BLaER1 (cell line): ENCODE measurements around the gene MRPS6.

Source experiments
- H3K27ac ChIP-seq: shearing (Covaris generic); formaldehyde crosslinking; 2 replicates; pipeline ENCODE4 v1.8.1; 2022
- H3K27me3 ChIP-seq: shearing (Covaris generic); formaldehyde crosslinking; 2 replicates; pipeline ENCODE4 v1.8.1; 2022
- H3K36me3 ChIP-seq: shearing (Covaris generic); formaldehyde crosslinking; 2 replicates; pipeline ENCODE4 v1.8.1; 2022
- H3K4me1 ChIP-seq: shearing (Covaris generic); formaldehyde crosslinking; 2 replicates; pipeline ENCODE4 v1.8.1; 2022
- H3K4me2 ChIP-seq: shearing (Covaris generic); formaldehyde crosslinking; 2 replicates; pipeline ENCODE4 v1.8.1; 2022
- H3K4me3 ChIP-seq: shearing (Covaris generic); formaldehyde crosslinking; 2 replicates; pipeline ENCODE4 v1.8.1; 2022
- H3K9ac ChIP-seq: shearing (Covaris generic); formaldehyde crosslinking; 2 replicates; pipeline ENCODE4 v1.8.1; 2022
- H3K9me3 ChIP-seq: shearing (Covaris generic); formaldehyde crosslinking; 2 replicates; pipeline ENCODE4 v1.8.1; 2022
- H4K20me1 ChIP-seq: shearing (Covaris generic); formaldehyde crosslinking; 2 replicates; pipeline ENCODE4 v1.8.1; 2022
- Cebpa-rat ChIP-seq: shearing (Covaris generic); IDR thresholded peaks from 2 replicates; pipeline ENCODE4 v1.8.1; 2022

MRPS6 gene

DNA sequence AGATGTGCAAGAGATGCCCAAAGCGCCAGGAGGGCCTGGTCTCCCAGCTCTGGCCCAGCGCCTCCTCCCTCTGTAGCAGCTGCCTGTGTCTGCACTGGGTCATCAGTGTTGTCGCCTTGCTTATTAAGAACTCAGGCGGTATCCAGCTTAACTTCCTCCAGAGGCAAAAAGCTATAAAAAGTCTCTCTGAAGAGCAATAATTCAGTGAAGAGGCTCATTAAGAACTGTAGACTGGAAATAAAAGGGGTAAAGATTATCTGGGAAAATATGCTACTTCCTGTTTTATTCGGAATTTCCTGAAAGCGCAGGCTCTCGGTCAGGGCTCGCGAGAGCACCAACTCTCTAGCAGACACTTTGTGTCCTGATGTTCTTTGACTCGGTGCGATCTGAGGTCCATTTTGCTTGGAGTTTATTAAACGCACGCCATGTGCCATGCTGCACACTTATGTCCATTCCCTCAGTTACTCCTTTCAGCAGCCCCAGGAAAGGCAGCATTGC lies 70.4 kb downstream of the MRPS6 start:
- Histone ChIP-seq H3K27ac (no peak overlapping the region), H3K4me2 (no peak overlapping the region), H3K4me1 (no peaks in the 10 kb centered on the region), H3K27me3 (no peaks in the 10 kb centered on the region), H3K9ac (no peak overlapping the region), H4K20me1 (peaks cover 15% of the 10 kb centered on the region; the same call in 1 of the 2 replicates), H3K4me3 (no peak overlapping the region), H3K9me3 (peaks cover 58% of the 10 kb centered on the region), H3K36me3 (peaks cover 73% of the 10 kb centered on the region)
- TF ChIP-seq Cebpa-rat = no peak

DNA sequence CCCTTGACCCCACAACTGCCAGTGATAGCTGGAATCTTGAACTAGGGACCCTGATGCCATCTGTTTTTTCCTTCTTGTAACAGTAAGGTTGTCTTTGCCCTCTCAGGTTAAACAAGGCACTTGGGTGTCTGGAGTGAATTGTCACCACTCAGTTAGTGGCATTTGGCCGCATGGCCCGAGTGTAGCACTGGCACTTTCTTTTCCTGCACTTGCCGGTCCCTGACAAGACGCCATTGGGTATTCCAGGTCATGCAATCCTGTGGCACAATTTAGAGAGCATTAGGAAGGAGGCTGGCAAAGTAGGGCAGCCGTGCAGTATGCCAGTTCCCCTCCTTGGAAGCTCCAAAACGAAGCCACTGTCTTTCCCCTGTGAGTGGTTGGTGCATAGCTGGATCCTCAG lies 70.8 kb downstream of the MRPS6 start:
- H3K4me1 ChIP-seq = no peaks in the 10 kb centered on the region
- H3K4me2 ChIP-seq = no peak overlapping the region
- no peaks in the 10 kb centered on the region for H3K27me3 ChIP-seq
- H3K4me3 ChIP-seq = no peak overlapping the region
- H3K9ac ChIP-seq = no peak overlapping the region
- peaks cover 58% of the 10 kb centered on the region for H3K9me3 ChIP-seq
- TF ChIP-seq Cebpa-rat = no peak
- peaks cover 15% of the 10 kb centered on the region; the same call in 1 of the 2 replicates for H4K20me1 ChIP-seq
- H3K27ac ChIP-seq = no peak overlapping the region
- peaks cover 74% of the 10 kb centered on the region for H3K36me3 ChIP-seq

DNA sequence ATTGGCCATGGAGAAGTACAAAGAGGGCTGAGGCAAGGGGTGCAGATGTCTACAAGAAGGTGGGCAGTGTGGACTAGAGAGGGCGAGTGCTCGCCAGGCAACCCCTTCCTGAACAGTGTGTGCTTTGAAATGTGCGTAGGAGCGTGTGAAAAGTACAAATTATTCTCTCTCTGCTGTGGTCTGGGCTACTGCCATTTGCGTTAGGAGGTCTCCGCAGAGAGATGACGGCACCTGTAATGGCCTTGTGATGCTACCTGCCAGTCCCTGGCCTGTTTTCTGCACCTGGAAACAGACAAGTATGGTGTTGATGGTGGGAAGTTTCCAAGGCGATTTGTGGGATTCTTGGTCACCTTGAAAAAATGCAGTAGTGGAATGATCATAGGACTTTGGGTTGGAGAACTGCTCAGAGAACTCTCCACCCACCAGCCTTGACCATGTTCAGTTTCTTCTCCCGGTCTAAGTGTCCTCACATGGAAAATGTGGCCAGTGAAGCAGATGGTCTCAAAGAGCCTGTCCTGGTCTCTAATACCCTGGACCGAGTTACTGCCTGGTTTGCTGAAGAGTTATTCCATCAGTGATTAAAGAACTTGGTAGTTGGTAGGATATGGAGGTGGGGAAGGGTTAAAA lies 74.5 kb downstream of the MRPS6 start:
- Histone ChIP-seq H3K4me2 (no peak overlapping the region), H3K36me3 (peaks cover 62% of the 10 kb centered on the region), H3K9ac (no peak overlapping the region), H3K4me1 (peaks cover 19% of the 10 kb centered on the region), H3K27me3 (no peaks in the 10 kb centered on the region), H4K20me1 (no peaks in the 10 kb centered on the region; the same call in 1 of the 2 replicates), H3K9me3 (peaks cover 56% of the 10 kb centered on the region), H3K27ac (no peak overlapping the region), H3K4me3 (no peak overlapping the region)
- TF ChIP-seq Cebpa-rat = no peak

DNA sequence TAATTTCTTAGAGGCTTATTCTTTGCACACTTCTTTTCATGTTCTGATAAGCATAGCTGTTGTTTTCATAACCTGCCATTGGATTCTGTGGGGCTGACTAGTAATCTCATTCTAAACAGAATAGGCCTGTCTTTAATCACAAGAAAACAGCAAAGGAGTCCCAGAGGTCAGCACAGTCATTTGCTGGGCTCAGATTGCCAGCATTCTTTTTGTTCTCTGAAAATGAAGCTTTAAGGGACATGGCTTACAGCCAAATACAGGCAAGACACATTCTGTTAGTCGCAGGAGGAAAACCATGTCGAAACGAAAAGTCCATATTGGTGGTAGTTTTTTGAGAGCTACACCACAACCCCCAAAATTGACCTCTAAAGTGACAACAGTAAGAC lies 75.0 kb downstream of the MRPS6 start:
- no peak for TF ChIP-seq Cebpa-rat
- no peak overlapping the region for H3K4me3 ChIP-seq
- H3K36me3 ChIP-seq = peaks cover 57% of the 10 kb centered on the region
- H3K4me2 ChIP-seq = no peak overlapping the region
- H3K27me3 ChIP-seq = no peaks in the 10 kb centered on the region
- H3K27ac ChIP-seq = no peak overlapping the region
- H4K20me1 ChIP-seq = no peaks in the 10 kb centered on the region; the same call in 1 of the 2 replicates
- peaks cover 19% of the 10 kb centered on the region for H3K4me1 ChIP-seq
- H3K9me3 ChIP-seq = peaks cover 55% of the 10 kb centered on the region
- H3K9ac ChIP-seq = no peak overlapping the region

DNA sequence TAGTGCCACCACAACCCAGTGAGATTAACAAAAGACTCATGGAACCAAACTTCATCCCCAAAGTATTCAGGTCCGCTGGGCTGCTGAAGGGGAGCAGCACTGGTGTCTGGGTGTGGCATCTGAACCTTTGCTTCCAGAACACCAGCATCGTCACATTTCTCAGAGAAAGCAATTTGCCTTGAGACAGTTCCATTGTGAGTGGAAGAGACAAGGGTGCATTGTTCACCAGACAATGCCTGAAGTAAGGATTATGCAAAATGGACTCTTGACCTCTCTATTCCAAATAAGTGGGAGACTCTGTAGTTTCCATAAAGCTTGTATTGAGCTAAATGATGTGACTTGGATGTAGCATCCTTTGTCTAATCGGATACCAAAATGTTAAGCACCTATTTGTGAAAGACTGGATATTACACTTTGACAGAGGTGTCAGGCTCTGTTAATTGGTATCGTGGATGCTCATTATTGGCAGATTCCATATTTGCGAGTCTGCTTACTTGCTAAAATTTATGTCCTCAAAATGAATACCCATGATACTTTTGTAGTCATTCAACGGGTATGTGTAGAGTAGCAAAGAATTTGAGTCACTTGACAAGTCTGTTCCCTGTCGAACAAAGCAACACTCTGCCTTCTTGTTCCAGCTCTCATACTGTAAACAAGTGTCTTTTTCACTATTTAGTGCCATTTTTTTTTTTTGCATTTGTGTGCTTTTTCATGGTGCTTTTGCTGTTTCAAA lies 75.6 kb downstream of the MRPS6 start:
- H3K9ac ChIP-seq = no peak overlapping the region
- H3K4me1 ChIP-seq = peaks cover 19% of the 10 kb centered on the region
- no peak overlapping the region for H3K27ac ChIP-seq
- H3K27me3 ChIP-seq = no peaks in the 10 kb centered on the region
- H4K20me1 ChIP-seq = no peaks in the 10 kb centered on the region; the same call in 1 of the 2 replicates
- TF ChIP-seq Cebpa-rat = no peak
- H3K9me3 ChIP-seq = peaks cover 55% of the 10 kb centered on the region
- H3K4me2 ChIP-seq = no peak overlapping the region
- H3K36me3 ChIP-seq = peaks cover 51% of the 10 kb centered on the region
- H3K4me3 ChIP-seq = no peak overlapping the region

DNA sequence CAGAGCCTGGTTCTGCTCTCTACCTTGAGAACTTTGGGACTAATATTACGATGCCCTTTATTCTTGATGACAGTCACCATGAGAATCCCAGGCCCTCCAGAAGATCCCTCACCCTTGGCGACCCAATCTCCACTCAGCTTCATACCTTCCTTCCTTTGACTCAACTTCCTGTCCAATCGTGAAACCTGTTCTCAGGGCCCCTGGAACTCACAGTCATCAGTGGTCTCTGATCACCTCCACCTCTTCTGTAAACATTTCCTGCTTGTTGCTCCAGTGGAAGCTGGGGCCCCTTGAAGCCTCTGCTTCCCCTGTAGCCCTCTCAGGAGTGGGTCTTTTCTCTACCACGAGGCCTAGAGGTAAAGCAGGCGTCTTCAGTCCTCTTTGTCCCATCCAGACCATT lies 79.1 kb downstream of the MRPS6 start:
- no peak for TF ChIP-seq Cebpa-rat
- Histone ChIP-seq H3K36me3 (peaks cover 20% of the 10 kb centered on the region; the same call in 1 of the 2 replicates), H3K4me1 (peaks cover 19% of the 10 kb centered on the region), H3K4me3 (no peak overlapping the region), H3K9ac (no peak overlapping the region), H3K4me2 (no peak overlapping the region), H3K9me3 (peaks cover 31% of the 10 kb centered on the region), H4K20me1 (no peaks in the 10 kb centered on the region; the same call in 1 of the 2 replicates), H3K27me3 (no peaks in the 10 kb centered on the region), H3K27ac (no peak overlapping the region)

DNA sequence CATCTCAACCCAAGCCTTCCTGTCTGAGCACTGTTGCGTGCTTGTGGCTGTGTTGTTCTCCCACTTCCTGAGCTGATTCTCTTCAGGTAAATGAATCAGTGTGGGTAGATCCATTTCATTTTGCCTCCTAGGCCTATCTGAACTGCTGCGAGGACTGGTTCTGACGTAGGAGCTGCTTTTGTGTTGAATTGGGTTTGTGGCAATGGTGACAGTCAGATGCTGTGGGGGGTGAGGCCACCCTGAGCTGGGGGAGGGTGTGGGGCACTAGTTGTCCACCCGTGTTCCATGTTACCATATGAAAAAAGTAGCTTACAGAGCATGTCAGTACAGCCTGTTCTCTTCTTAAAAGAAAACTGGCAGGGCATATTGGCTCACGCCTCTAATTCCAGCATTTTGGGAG lies 81.5 kb downstream of the MRPS6 start:
- H3K9me3 ChIP-seq = peaks cover 48% of the 10 kb centered on the region
- H3K9ac ChIP-seq = no peak overlapping the region
- no peak overlapping the region for H3K4me3 ChIP-seq
- H3K27ac ChIP-seq = no peak overlapping the region
- no peaks in the 10 kb centered on the region for H3K27me3 ChIP-seq
- no peak for TF ChIP-seq Cebpa-rat
- peaks cover 14% of the 10 kb centered on the region; the same call in 1 of the 2 replicates for H3K36me3 ChIP-seq
- no peaks in the 10 kb centered on the region; the same call in 1 of the 2 replicates for H4K20me1 ChIP-seq
- H3K4me2 ChIP-seq = no peak overlapping the region
- H3K4me1 ChIP-seq = peaks cover 13% of the 10 kb centered on the region

DNA sequence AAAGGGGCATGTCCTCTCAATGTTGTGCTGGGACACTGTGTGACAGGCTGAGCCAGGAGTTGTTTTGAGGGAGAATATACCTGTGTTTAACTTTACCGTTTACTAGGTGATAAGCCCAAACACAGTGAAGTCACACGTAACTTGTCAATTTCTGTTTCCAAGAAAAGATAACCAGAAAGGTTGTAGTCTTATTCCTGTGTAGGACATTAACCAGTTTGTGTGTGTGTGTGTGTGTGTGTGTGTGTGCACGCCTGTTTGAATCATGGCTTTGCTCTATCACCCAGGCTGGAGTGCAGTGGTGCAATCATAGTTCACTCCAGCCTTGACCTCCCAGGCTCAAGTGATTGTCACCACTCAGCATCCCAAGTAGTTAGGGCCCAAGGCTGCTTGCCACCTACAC lies 83.6 kb downstream of the MRPS6 start:
- TF ChIP-seq Cebpa-rat = no peak
- Histone ChIP-seq H3K9me3 (peaks cover 60% of the 10 kb centered on the region), H3K36me3 (peaks cover 17% of the 10 kb centered on the region; the same call in 1 of the 2 replicates), H3K4me1 (no peaks in the 10 kb centered on the region), H4K20me1 (no peaks in the 10 kb centered on the region), H3K9ac (no peak overlapping the region), H3K4me3 (no peak overlapping the region), H3K4me2 (no peak overlapping the region), H3K27ac (no peak overlapping the region), H3K27me3 (no peaks in the 10 kb centered on the region)

DNA sequence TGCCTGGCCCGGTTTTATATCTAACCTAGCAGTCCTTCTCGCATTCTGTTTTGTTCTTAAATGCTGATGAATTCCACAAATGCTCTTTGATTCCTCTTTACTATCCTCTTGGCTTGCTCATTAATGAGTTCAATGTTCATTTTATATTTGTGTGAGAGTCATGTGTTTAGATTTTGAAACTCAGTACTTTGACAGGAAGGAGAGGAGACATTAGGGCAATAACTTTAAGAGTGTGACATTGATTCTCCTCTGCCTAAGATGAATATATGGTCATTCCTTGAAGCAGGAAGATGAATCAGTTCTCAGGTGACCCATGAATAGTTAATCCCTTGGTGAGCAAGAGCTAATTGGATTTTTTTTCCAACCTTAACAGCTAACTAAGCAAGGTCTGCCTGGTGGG lies 84.1 kb downstream of the MRPS6 start:
- Histone ChIP-seq H3K27me3 (no peaks in the 10 kb centered on the region), H3K36me3 (peaks cover 15% of the 10 kb centered on the region; the same call in 1 of the 2 replicates), H3K4me3 (no peak overlapping the region), H3K4me1 (no peaks in the 10 kb centered on the region), H3K4me2 (no peak overlapping the region), H3K9ac (no peak overlapping the region), H3K9me3 (peaks cover 60% of the 10 kb centered on the region), H3K27ac (no peak overlapping the region), H4K20me1 (no peaks in the 10 kb centered on the region)
- TF ChIP-seq Cebpa-rat = no peak
